Karpas-422 (cell line): ENCODE measurements around the gene C9orf50. TPM values are rescaled to one million over a fixed set of nuclear protein-coding genes. Genes with fewer than 3 reads are reported as not detected.

Source experiments
- DNase-seq: peaks from one replicate; pipeline ENCODE4 v3.0.0-alpha.2; 2015
- H2AFZ ChIP-seq: fragments of 200-600 bp; sonication (generic); 2 replicates; pipeline ENCODE4 v1.6.1; 2014; ENCODE audit warnings: antibody characterized with exemption, low read length, mixed read lengths
- H3K27ac ChIP-seq: fragments of 200-600 bp; sonication (generic); 2 replicates; pipeline ENCODE4 v1.5.1; 2014; ENCODE audit warnings: mild to moderate bottlenecking, low read length, moderate library complexity
- H3K27me3 ChIP-seq: fragments of 200-600 bp; sonication (generic); 2 replicates; pipeline ENCODE4 v1.6.1; 2014; ENCODE audit warnings: low read length, mixed read lengths
- H3K36me3 ChIP-seq: fragments of 200-600 bp; sonication (generic); 2 replicates; pipeline ENCODE4 v1.6.1; 2014; ENCODE audit warnings: low read length, mixed read lengths; ENCODE audit not compliant: insufficient read depth
- H3K4me1 ChIP-seq: fragments of 200-600 bp; sonication (generic); 2 replicates; pipeline ENCODE4 v1.6.1; 2014; ENCODE audit warnings: mild to moderate bottlenecking, low read length, mixed read lengths
- H3K4me2 ChIP-seq: fragments of 200-600 bp; sonication (generic); 2 replicates; pipeline ENCODE4 v1.6.1; 2014; ENCODE audit warnings: low read length, low read depth, mild to moderate bottlenecking; ENCODE audit not compliant: poor library complexity, severe bottlenecking
- H3K4me3 ChIP-seq: fragments of 200-600 bp; sonication (generic); 2 replicates; pipeline ENCODE4 v1.5.1; 2014; ENCODE audit warnings: mild to moderate bottlenecking, antibody characterized with exemption, low read length, mixed read lengths
- H3K79me2 ChIP-seq: fragments of 200-600 bp; sonication (generic); 2 replicates; pipeline ENCODE4 v1.6.1; 2014; ENCODE audit warnings: mild to moderate bottlenecking, low read length, mixed read lengths
- H3K9ac ChIP-seq: fragments of 200-600 bp; sonication (generic); 2 replicates; pipeline ENCODE4 v1.6.0; 2014; ENCODE audit warnings: low read length
- H3K9me2 ChIP-seq: fragments of 200-600 bp; sonication (generic), shearing (Covaris generic); replicated peaks from 2 replicates; pipeline ENCODE4 v1.6.0; 2014; ENCODE audit warnings: mild to moderate bottlenecking, low read length, moderate library complexity; ENCODE audit not compliant: insufficient read depth
- H3K9me3 ChIP-seq: fragments of 300-700, 200-600 bp; sonication (generic); 2 replicates; pipeline ENCODE4 v1.6.1; 2014; ENCODE audit warnings: low read length, mixed read lengths
- H4K20me1 ChIP-seq: fragments of 200-600 bp; sonication (generic); 2 replicates; pipeline ENCODE4 v1.6.1; 2014; ENCODE audit warnings: mild to moderate bottlenecking, antibody characterized with exemption, low read length, low read depth; ENCODE audit not compliant: insufficient read depth
- total RNA-seq: library from RNA; depleted of rRNA; stranded (reverse); fragments of >200 nt; shearing (Covaris generic); gene quantifications from 2 replicates; pipeline ENCODE4 v1.2.3, GENCODE V29; 2014; ENCODE audit warnings: low replicate concordance

C9orf50 gene
- total RNA-seq, 1 experiment from 2014 or later = not detected

DNA sequence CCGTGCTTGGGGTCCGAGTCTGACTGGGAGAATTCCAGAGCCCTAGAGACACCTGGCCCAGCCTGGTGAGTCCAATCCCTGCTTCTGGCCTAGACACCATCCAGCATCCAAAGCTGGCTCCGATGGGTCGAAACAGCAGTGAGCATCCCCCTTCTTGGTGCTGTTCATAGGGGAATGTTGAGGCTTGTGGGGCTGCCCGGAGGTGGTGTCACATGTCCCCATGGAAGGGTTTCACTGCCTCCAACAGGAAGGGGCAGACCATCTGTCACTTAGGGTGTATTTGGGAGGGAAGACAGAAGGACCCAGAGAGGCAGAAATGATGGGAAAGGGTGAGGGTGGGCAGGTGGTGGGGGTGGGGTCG, 13.9 kb downstream of the C9orf50 start:
- H3K9ac ChIP-seq = no peak overlapping the region
- H3K9me3 ChIP-seq = no peaks in the 10 kb centered on the region
- no peak overlapping the region for H2AFZ ChIP-seq
- no peaks in the 10 kb centered on the region for H3K79me2 ChIP-seq
- H3K4me3 ChIP-seq = no peak overlapping the region
- no peaks in the 10 kb centered on the region for H3K27me3 ChIP-seq
- no peak overlapping the region for H3K4me2 ChIP-seq
- H3K27ac ChIP-seq = no peak overlapping the region
- H4K20me1 ChIP-seq = no peaks in the 10 kb centered on the region; the same call in 1 of the 2 replicates
- H3K36me3 ChIP-seq = no peaks in the 10 kb centered on the region
- no peak for DNase-seq
- H3K9me2 ChIP-seq = no peaks in the 10 kb centered on the region
- peaks cover 13% of the 10 kb centered on the region for H3K4me1 ChIP-seq

DNA sequence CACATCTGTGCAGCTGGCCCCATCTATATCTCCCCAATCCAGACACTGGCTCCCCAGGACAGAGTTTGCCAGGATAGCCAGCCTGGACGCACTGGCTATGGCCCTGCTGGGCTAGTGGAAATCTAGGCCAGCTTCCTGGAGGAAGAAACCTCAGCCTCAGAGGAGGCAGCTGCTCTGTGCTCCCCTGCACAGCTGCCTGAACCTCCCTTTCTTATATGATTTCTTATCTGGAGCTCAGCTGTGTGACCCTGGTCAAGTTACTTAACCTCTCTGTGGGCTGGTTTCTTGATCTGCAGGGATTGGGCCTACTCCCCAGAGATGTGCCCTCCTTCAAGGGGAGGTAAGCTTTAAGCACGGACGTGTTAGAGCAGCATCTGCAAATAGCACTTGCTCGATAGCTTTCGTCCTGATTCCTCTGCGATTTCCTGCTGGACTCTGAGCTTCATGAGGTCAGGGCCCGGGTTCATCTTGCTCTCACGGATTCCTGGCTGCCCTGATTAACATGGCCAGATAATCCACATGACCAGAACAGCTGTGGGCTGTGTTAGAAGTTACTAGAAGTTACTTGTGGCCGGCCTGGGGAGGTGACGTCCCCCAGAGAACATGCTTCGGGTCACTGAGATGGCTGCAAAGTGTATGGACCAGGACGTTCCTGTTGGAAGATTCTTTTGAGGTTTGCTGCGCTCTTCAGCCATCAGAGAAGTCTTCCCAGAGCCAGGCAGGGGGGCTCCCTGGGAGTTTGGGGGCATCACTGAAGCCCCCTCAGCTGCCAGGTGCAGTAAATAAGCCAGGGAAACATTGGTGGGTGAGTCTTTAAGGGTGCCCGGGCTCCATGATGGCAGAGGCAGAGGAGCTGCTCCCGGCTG, 14.5 kb downstream of the C9orf50 start:
- Histone ChIP-seq H3K9ac (no peak overlapping the region), H3K36me3 (no peaks in the 10 kb centered on the region), H3K4me3 (no peak overlapping the region), H3K27ac (no peak overlapping the region), H3K27me3 (no peaks in the 10 kb centered on the region), H3K4me1 (peaks cover 13% of the 10 kb centered on the region), H3K4me2 (no peak overlapping the region), H3K9me3 (no peaks in the 10 kb centered on the region), H3K79me2 (no peaks in the 10 kb centered on the region), H4K20me1 (no peaks in the 10 kb centered on the region; the same call in 1 of the 2 replicates), H2AFZ (no peak overlapping the region), H3K9me2 (no peaks in the 10 kb centered on the region)
- DNase-seq = no peak

DNA sequence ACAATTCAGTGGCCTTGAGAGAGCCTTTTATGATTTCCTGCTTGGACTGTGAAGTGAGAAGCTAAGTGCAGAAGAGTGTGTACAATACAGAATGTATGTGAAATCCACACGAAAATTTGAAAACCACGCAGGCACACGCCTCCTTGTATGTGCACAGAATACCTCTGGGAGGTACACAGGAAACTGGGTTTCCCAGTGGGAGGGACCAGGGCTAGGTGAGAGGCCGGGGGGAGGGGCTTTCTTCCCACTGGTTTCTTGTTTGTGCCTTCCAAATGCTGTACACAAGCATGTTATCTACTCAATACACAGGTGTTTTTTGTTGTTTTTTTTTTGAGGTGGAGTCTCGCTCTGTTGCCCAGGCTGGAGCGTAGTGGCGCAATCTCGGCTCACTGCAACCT, 16.1 kb downstream of the C9orf50 start:
- Histone ChIP-seq H3K9ac (no peak overlapping the region), H3K27me3 (no peaks in the 10 kb centered on the region), H3K9me3 (no peaks in the 10 kb centered on the region), H4K20me1 (no peaks in the 10 kb centered on the region), H3K4me2 (no peak overlapping the region), H3K27ac (no peak overlapping the region), H3K4me1 (peaks cover 2% of the 10 kb centered on the region), H3K79me2 (no peaks in the 10 kb centered on the region), H3K4me3 (no peak overlapping the region), H3K9me2 (no peaks in the 10 kb centered on the region), H2AFZ (no peak overlapping the region), H3K36me3 (no peaks in the 10 kb centered on the region)
- DNase-seq = no peak

DNA sequence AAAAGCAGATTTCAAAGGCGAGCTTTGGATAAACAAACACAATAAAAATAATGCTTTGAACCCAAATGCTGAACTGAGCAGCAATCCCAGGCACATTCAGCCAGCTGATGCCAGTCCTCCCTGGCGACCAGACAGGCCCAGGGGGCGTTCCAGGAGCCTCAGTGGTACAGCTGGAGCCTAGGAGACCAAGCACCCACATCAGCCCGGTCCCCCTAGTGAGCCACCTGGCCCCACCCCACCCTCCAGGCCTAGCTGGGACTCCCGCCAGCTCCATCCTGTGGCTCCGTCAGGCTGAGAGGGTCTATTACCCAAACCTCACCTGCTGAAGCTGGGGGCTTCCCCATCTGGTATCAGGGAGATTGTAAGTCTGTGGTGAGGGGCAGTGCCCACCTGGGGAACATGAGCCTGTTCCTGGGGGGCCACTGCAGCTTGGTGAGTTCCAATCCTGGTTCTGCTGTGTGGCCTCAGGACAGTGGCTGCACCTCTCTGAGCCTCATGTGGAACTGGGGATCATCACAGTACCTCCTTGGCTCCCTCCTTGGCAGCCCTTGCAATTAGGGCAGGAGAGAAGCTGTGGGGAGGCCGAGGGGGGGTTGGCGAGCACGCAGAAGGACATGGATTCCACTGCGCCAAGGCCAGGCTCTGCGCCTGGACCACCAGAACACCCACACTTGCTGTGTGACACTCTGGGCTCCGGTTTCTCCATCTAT, 16.7 kb downstream of the C9orf50 start:
- no peaks in the 10 kb centered on the region for H3K27me3 ChIP-seq
- no peak overlapping the region for H3K27ac ChIP-seq
- no peak for DNase-seq
- no peaks in the 10 kb centered on the region for H3K36me3 ChIP-seq
- H3K4me3 ChIP-seq = no peak overlapping the region
- H3K4me2 ChIP-seq = no peak overlapping the region
- no peaks in the 10 kb centered on the region for H3K4me1 ChIP-seq
- no peaks in the 10 kb centered on the region for H4K20me1 ChIP-seq
- H3K79me2 ChIP-seq = no peaks in the 10 kb centered on the region
- no peak overlapping the region for H2AFZ ChIP-seq
- no peaks in the 10 kb centered on the region for H3K9me2 ChIP-seq
- no peak overlapping the region for H3K9ac ChIP-seq
- no peaks in the 10 kb centered on the region for H3K9me3 ChIP-seq

DNA sequence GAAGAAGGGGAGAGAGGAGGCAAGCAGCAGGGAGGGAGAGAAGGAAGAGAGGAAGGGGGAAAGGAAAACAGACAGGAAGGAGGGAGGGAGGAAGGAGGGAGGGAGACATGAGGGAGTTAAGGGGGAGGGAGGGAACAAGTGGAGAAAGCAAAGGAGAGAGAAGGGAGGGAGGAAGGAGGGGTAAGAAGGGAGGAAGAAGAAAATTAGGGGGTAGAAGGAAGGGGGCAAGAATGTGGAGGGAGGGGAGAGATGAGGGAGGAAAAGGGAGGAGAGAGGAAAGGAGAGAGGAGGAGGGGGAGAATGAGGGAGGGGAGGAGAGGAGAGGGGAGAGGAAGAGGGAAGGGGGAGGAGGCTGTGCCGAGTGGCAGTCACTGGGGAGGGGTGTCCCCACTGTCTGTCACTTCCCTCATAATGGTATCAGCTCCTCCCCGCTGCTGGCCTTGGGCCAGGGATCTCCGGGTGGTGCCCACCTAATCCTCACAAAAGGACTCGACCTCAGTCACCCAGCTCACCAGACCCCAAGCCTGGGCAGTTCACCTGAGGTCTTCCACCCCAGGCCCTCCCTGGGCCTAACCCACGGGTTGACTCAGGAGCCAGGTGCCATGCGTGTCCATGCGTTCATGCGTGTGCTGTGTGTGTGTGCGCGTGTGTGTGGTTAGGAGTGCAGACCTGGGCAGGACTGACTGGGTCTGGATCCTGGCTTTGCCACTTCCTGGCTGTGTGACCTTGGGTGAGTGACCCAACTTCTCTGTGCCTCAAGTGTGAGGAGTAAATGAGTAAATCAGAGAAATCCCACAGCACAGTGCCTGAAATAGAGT, 18.1 kb downstream of the C9orf50 start:
- no peaks in the 10 kb centered on the region for H3K36me3 ChIP-seq
- no peaks in the 10 kb centered on the region for H3K9me2 ChIP-seq
- no peak overlapping the region for H3K4me3 ChIP-seq
- no peaks in the 10 kb centered on the region for H3K9me3 ChIP-seq
- H3K9ac ChIP-seq = no peak overlapping the region
- H3K4me1 ChIP-seq = no peaks in the 10 kb centered on the region
- no peak for DNase-seq
- no peaks in the 10 kb centered on the region for H3K79me2 ChIP-seq
- H3K27me3 ChIP-seq = no peaks in the 10 kb centered on the region
- no peak overlapping the region for H2AFZ ChIP-seq
- H4K20me1 ChIP-seq = no peaks in the 10 kb centered on the region
- no peak overlapping the region for H3K27ac ChIP-seq
- no peak overlapping the region for H3K4me2 ChIP-seq

DNA sequence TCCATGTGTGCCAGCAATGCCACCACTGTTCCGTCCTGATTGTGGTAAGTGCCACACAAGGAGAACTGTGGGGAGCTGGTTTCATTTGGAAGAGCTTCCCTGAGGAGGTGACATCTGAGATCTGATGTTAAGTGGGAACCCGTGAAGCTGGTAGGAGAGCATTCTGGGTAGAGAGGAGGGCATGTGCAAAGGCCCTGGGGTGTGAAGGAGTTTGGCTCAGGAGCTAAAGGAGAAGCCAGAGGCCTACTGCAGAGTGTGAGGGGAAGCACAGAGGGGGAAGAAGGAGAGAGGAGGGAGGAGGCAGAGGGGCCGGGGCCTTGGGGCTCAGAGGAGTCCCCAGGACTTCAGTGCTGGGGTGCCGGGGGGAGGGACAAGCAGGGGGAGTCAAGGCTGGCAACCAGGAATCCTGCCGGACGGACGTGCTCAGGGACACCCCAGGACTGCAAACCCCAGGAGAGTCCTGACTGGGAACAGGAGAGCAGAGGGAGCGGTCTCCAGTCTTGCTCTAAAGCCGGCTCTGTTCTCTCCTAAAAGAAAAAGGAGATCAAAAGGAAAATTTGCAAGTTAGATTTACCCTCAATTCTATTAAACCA, 19.7 kb downstream of the C9orf50 start:
- H3K9ac ChIP-seq = no peak overlapping the region
- no peaks in the 10 kb centered on the region for H3K4me1 ChIP-seq
- no peak for DNase-seq
- H3K4me2 ChIP-seq = no peak overlapping the region
- H3K36me3 ChIP-seq = no peaks in the 10 kb centered on the region
- no peaks in the 10 kb centered on the region for H3K9me3 ChIP-seq
- no peaks in the 10 kb centered on the region for H3K9me2 ChIP-seq
- no peaks in the 10 kb centered on the region for H3K27me3 ChIP-seq
- no peaks in the 10 kb centered on the region for H4K20me1 ChIP-seq
- H3K4me3 ChIP-seq = no peak overlapping the region
- H2AFZ ChIP-seq = no peak overlapping the region
- H3K27ac ChIP-seq = no peak overlapping the region
- H3K79me2 ChIP-seq = no peaks in the 10 kb centered on the region

DNA sequence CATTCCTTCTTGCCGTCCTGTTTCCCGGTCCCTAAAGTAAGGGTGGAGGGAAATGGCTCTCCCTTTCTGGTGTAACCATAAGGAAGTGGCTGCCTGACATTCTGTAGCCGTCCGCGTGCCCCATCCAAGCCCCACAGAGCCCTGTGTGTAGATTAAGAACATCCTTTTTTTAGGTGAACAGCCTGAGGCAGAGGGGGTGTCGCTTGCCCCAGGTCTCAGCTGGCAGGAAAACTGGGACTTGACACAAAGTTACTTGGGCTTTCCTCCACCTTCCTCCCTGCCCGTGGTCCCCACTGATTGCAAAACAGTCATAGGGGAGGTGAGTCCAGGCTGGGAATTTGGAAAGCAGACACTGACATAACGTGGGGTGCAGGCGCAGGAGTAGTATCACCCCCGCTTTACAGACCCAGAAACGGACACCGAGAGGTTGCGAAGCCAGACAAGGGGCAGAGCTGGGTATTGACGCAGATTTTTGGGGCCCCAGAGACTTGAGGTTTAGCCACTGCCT, 22.8 kb downstream of the C9orf50 start:
- DNase-seq = no peak
- no peaks in the 10 kb centered on the region for H3K79me2 ChIP-seq
- no peak overlapping the region for H3K27ac ChIP-seq
- no peak overlapping the region for H3K4me2 ChIP-seq
- no peaks in the 10 kb centered on the region for H3K27me3 ChIP-seq
- H4K20me1 ChIP-seq = no peaks in the 10 kb centered on the region
- no peak overlapping the region for H2AFZ ChIP-seq
- H3K9me3 ChIP-seq = no peaks in the 10 kb centered on the region
- H3K36me3 ChIP-seq = no peaks in the 10 kb centered on the region
- no peaks in the 10 kb centered on the region for H3K4me1 ChIP-seq
- H3K9me2 ChIP-seq = no peaks in the 10 kb centered on the region
- no peak overlapping the region for H3K9ac ChIP-seq
- no peak overlapping the region for H3K4me3 ChIP-seq
